ENCODE results near the gene MYZAP. TPM values are rescaled to one million over a fixed set of nuclear protein-coding genes. Genes with fewer than 3 reads are reported as not detected.

MYZAP gene
- total and polyA plus RNA-seq, 2 of the 4 experiments (the other 2 are of a cell fraction): not detected

DNA sequence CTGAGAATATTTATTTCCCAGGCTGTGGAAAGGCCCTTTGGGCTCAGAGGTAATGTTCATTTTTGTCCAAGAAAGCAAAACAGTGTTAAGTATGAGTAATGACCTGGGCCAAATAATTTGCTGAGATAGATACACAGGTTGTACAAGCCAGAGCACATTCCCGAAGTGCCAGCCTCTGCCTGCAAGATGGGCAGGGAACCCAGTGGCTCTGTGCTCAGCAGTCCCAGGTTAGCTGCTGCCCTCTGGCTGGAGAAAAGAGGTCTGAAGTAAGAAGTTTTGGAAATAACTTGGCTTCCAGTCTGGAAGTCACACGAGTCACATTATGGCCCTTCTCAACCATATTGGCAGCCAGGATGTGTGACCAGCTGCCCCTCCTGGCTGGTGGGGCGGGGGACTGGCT lies 20.2 kb downstream of the MYZAP start:
- no CpG with 5 or more reads among the region's 3 CpGs for WGBS, 2 experiments (ENCODE audit: extremely low coverage in 2 of 2, insufficient read length in 1 of 2)
- DNase-seq (no peak), ATAC-seq (ENCODE audit: low read depth) (no peak; the same call in 1 of the 2 replicates)
- no peak overlapping the region for H3K18ac ChIP-seq (ENCODE audit: low read depth, low read length)
- no peak overlapping the region for H3K4me3 ChIP-seq (ENCODE audit: insufficient read depth, low read depth, low read length)
- H3K4me1 ChIP-seq (ENCODE audit: control insufficient read depth, insufficient read depth, low read length): no peaks in the 10 kb centered on the region
- H3K27ac ChIP-seq (ENCODE audit: insufficient read depth, low read length): no peak overlapping the region
- CTCF ChIA-PET: no interaction called here
- H3K9me1 ChIP-seq (ENCODE audit: insufficient read depth, low read length): no peaks in the 10 kb centered on the region
- dilution Hi-C loops (cut with HindIII; ENCODE audit: low sequenced_read_pairs, unreplicated experiment) (no loop called here), in situ Hi-C loops (cut with MboI; ENCODE audit: low sequenced_read_pairs) (no loop called here), intact Hi-C loops (cut with micrococcal nuclease) (no loop called here)
- peaks cover 4% of the 10 kb centered on the region for H3K27me3 ChIP-seq (ENCODE audit: control insufficient read depth, insufficient read depth, low read length)
- H3K4me2 ChIP-seq (ENCODE audit: low read depth, low read length): no peak overlapping the region
- no peak overlapping the region for H2BK120ac ChIP-seq (ENCODE audit: low read depth, low read length)
- POLR2A ChIA-PET (ENCODE audit: unreplicated experiment): no interaction called here
- H3K4ac ChIP-seq (ENCODE audit: low read depth, low read length): no peak overlapping the region
- H2AFZ ChIP-seq (replicated peaks; ENCODE audit: low read length, poor library complexity): peak overlapping the region; percentile 54
- H4K91ac ChIP-seq (ENCODE audit: insufficient read depth, low read depth, low read length): no peak overlapping the region
- H2BK5ac ChIP-seq (ENCODE audit: low read depth, low read length, poor library complexity, severe bottlenecking): no peak overlapping the region
- H3K79me1 ChIP-seq (ENCODE audit: low read depth in 1 of 2, low read length in 2 of 2): no peaks in the 10 kb centered on the region
- TF ChIP-seq BHLHE40 (IDR thresholded peaks at IDR 0.05; ENCODE audit: low read depth, low read length): no peak
- TF ChIP-seq FOS (IDR thresholded peaks at IDR 0.05; ENCODE audit: low read depth, low read length): no peak
- TF ChIP-seq SMC3 (IDR thresholded peaks at IDR 0.05; ENCODE audit: low read depth, low read length): no peak
- TF ChIP-seq, protein P1, sequence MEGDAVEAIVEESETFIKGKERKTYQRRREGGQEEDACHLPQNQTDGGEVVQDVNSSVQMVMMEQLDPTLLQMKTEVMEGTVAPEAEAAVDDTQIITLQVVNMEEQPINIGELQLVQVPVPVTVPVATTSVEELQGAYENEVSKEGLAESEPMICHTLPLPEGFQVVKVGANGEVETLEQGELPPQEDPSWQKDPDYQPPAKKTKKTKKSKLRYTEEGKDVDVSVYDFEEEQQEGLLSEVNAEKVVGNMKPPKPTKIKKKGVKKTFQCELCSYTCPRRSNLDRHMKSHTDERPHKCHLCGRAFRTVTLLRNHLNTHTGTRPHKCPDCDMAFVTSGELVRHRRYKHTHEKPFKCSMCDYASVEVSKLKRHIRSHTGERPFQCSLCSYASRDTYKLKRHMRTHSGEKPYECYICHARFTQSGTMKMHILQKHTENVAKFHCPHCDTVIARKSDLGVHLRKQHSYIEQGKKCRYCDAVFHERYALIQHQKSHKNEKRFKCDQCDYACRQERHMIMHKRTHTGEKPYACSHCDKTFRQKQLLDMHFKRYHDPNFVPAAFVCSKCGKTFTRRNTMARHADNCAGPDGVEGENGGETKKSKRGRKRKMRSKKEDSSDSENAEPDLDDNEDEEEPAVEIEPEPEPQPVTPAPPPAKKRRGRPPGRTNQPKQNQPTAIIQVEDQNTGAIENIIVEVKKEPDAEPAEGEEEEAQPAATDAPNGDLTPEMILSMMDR (conservative IDR thresholded peaks at IDR 0.05; ENCODE audit: low read depth, low read length): no peak
- no peak for TF ChIP-seq MAFK (IDR thresholded peaks at IDR 0.05; ENCODE audit: low read depth, low read length)
- TF ChIP-seq NFE2L2 (IDR thresholded peaks at IDR 0.05; ENCODE audit: low read depth, low read length): no peak
- no peak for TF ChIP-seq CEBPB (IDR thresholded peaks at IDR 0.05; ENCODE audit: low read depth, low read length)
- TF ChIP-seq RAD21 (IDR thresholded peaks at IDR 0.05; ENCODE audit: low read length): no peak
- no peak overlapping the region for H3K14ac ChIP-seq (replicated peaks; ENCODE audit: low read depth, low read length)
- H3K9me3 ChIP-seq (ENCODE audit: control insufficient read depth, insufficient read depth, low read length): no peaks in the 10 kb centered on the region
- H2BK15ac ChIP-seq (ENCODE audit: low read depth, low read length): no peak overlapping the region
- H4K20me1 ChIP-seq (ENCODE audit: insufficient read depth, low read length): no peaks in the 10 kb centered on the region
- no TSS peak for BruUV-seq (replicated peaks)
- no peak overlapping the region for H4K8ac ChIP-seq (ENCODE audit: low read depth in 2 of 2, low read length in 2 of 2)
- H4K5ac ChIP-seq (ENCODE audit: low read depth, low read length): no peak overlapping the region
- H3K56ac ChIP-seq (ENCODE audit: extremely low read depth, insufficient read depth, low read length): no peak overlapping the region
- no peak overlapping the region for H2AK5ac ChIP-seq (ENCODE audit: low read depth, low read length)
- H3K9ac ChIP-seq (ENCODE audit: low read depth, low read length): no peak overlapping the region
- no peak overlapping the region for H2BK20ac ChIP-seq (ENCODE audit: low read depth, low read length)
- H3K36me3 ChIP-seq (ENCODE audit: control insufficient read depth, insufficient read depth, low read length): no peaks in the 10 kb centered on the region
- H3K23ac ChIP-seq (ENCODE audit: low read depth, low read length): no peak overlapping the region
- no peak overlapping the region for H2AK9ac ChIP-seq (replicated peaks; ENCODE audit: low read depth, low read length, poor library complexity)
